ENCODE measurements around the gene PCSK7. TPM values are rescaled to one million over a fixed set of nuclear protein-coding genes. Genes with fewer than 3 reads are reported as not detected.

Gene PCSK7
- polyA plus RNA-seq, 1 donor (not counting 4 experiments of a cell fraction or from before 2014, with no cell fraction given): 32.9 TPM

DNA sequence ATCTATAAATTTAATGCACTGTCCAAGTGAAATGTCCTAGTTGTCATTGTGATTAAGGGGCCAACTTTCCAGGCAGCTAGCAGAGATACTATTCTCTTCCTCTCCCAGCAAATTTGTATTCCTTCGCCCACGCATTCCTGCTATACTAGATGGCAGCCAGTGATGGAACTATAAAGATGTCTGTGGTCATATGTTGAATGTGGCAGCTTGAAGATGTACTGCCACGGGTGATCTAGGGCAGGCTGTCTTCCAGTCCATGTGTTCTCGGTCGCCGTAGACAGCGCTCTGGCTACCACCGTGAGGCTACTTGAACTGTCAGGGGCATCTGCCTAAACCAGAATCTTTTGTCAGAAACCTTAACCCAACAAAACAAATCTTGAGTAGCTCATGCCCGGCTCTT, 61.7 kb downstream of the PCSK7 start:
- peaks cover 15% of the 10 kb centered on the region for H3K79me2 ChIP-seq (ENCODE audit: control insufficient read depth, insufficient read depth, low read length)
- no peak overlapping the region for H3K27ac ChIP-seq (ENCODE audit: control insufficient read depth, insufficient read depth, low read length)
- DNase-seq (ENCODE audit: low read depth, low spot score) (no peak), FAIRE-seq (no peak)
- H4K20me1 ChIP-seq (ENCODE audit: control insufficient read depth, extremely low read depth, insufficient read depth, low read length): peaks cover 3% of the 10 kb centered on the region
- H3K27me3 ChIP-seq (ENCODE audit: control insufficient read depth, extremely low read depth, insufficient read depth, low read length): no peaks in the 10 kb centered on the region
- no peak overlapping the region for H3K9ac ChIP-seq (ENCODE audit: control insufficient read depth, extremely low read depth, insufficient read depth, low read length)
- H3K9me3 ChIP-seq (ENCODE audit: control insufficient read depth, low read depth, low read length): no peaks in the 10 kb centered on the region
- no peaks in the 10 kb centered on the region for H3K9me1 ChIP-seq (ENCODE audit: control insufficient read depth, extremely low read depth, insufficient read depth, low read length)
- no peak overlapping the region for H3K4me2 ChIP-seq (ENCODE audit: control insufficient read depth, extremely low read depth, insufficient read depth, low read depth, low read length)
- peaks cover 14 to 18% of the 10 kb centered on the region in 2 experiments for H3K36me3 ChIP-seq (ENCODE audit: control insufficient read depth in 2 of 2, extremely low read depth in 1 of 2, insufficient read depth in 2 of 2, low read length in 2 of 2)
- H3K4me1 ChIP-seq (ENCODE audit: control insufficient read depth, extremely low read depth, insufficient read depth, low read length): peaks cover 7% of the 10 kb centered on the region
- no peak for TF ChIP-seq CTCF (optimal IDR thresholded peaks at IDR 0.05 in 1 of 3, IDR thresholded peaks at IDR 0.05 in 1 of 3, conservative IDR thresholded peaks at IDR 0.05 in 1 of 3; ENCODE audit: extremely low read depth in 1 of 3, insufficient read depth in 2 of 3, low read length in 3 of 3)
- no peak for TF ChIP-seq EZH2 (IDR thresholded peaks at IDR 0.05; ENCODE audit: low read length)
- no peak overlapping the region for H3K4me3 ChIP-seq (ENCODE audit: control insufficient read depth in 2 of 3, extremely low read depth in 1 of 3, insufficient read depth in 2 of 3, low read depth in 1 of 3, low read length in 3 of 3)
- dilution Hi-C loops (cut with MboI; ENCODE audit: extremely low pct_ligation_motif_present, low sequenced_read_pairs): no loop called here
- no peak overlapping the region for H2AFZ ChIP-seq (ENCODE audit: control insufficient read depth, low read length)

DNA sequence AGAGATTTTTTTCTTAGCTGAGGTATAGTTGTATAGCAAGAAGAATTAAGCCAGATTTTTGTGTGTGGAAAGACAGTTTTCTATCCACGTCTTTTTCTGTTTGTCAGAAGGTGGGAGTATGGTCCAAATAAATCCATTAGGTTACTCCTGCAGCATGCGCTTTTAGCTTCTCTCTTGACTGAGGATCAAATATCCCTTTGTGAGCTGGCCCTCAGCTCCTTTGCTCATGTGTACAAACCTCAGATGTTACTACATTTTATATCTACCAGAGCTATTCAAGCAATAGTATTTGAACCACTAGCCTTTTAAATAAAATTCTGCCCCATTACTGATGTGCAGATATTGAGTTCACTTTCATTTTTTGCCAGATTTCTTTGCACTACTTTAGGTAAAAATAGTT, 62.1 kb downstream of the PCSK7 start:
- Histone ChIP-seq H3K79me2 (ENCODE audit: control insufficient read depth, insufficient read depth, low read length) (peaks cover 15% of the 10 kb centered on the region), H3K9me3 (ENCODE audit: control insufficient read depth, low read depth, low read length) (no peaks in the 10 kb centered on the region), H3K4me2 (ENCODE audit: control insufficient read depth, extremely low read depth, insufficient read depth, low read depth, low read length) (no peak overlapping the region), H3K36me3 (ENCODE audit: control insufficient read depth in 2 of 2, extremely low read depth in 1 of 2, insufficient read depth in 2 of 2, low read length in 2 of 2) (peaks cover 14 to 18% of the 10 kb centered on the region in 2 experiments), H2AFZ (ENCODE audit: control insufficient read depth, low read length) (no peak overlapping the region), H3K9me1 (ENCODE audit: control insufficient read depth, extremely low read depth, insufficient read depth, low read length) (no peaks in the 10 kb centered on the region), H3K4me1 (ENCODE audit: control insufficient read depth, extremely low read depth, insufficient read depth, low read length) (peaks cover 7% of the 10 kb centered on the region), H3K27ac (ENCODE audit: control insufficient read depth, insufficient read depth, low read length) (no peak overlapping the region), H4K20me1 (ENCODE audit: control insufficient read depth, extremely low read depth, insufficient read depth, low read length) (peaks cover 3% of the 10 kb centered on the region), H3K9ac (ENCODE audit: control insufficient read depth, extremely low read depth, insufficient read depth, low read length) (no peak overlapping the region), H3K4me3 (ENCODE audit: control insufficient read depth in 2 of 3, extremely low read depth in 1 of 3, insufficient read depth in 2 of 3, low read depth in 1 of 3, low read length in 3 of 3) (no peak overlapping the region), H3K27me3 (ENCODE audit: control insufficient read depth, extremely low read depth, insufficient read depth, low read length) (no peaks in the 10 kb centered on the region)
- FAIRE-seq (no peak), DNase-seq (ENCODE audit: low read depth, low spot score) (no peak)
- TF ChIP-seq CTCF (optimal IDR thresholded peaks at IDR 0.05 in 1 of 3, IDR thresholded peaks at IDR 0.05 in 1 of 3, conservative IDR thresholded peaks at IDR 0.05 in 1 of 3; ENCODE audit: extremely low read depth in 1 of 3, insufficient read depth in 2 of 3, low read length in 3 of 3) (no peak), EZH2 (IDR thresholded peaks at IDR 0.05; ENCODE audit: low read length) (no peak)
- dilution Hi-C loops (cut with MboI; ENCODE audit: extremely low pct_ligation_motif_present, low sequenced_read_pairs): no loop called here

Measured in keratinocyte (primary cell).